ENCODE measurements around the gene COL6A2. TPM values are rescaled to one million over a fixed set of nuclear protein-coding genes. Genes with fewer than 3 reads are reported as not detected.

The COL6A2 gene
- total RNA-seq, 6 experiments from 2014 or later: 17.3 to 81.7 (median 38.4) TPM

- Histone ChIP-seq H3K27ac (peak overlapping the region in 1 of 3 donors; percentile 19), H3K27me3 (no peaks in the 10 kb centered on the region), H3K36me3 (peaks cover 0 to 77% (median 37%) of the 10 kb centered on the region in 4 donors), H3K4me3 (no peak overlapping the region), H3K9me3 (no peaks in the 10 kb centered on the region), H3K4me1 (peaks cover 0 to 30% (median 0%) of the 10 kb centered on the region in 4 donors)
- intact Hi-C loops (cut with DNase I): no loop called here
- ATAC-seq (no peak), DNase-seq (peak; percentile 18 to 55 (median 46))
- WGBS (ENCODE audit: insufficient coverage, low coverage, low lambda C conversion rate, missing lambda C conversion rate): 62% methylated on average over 19 of the region's 22 CpGs
- TF ChIP-seq POLR2A (IDR thresholded peaks at IDR 0.05) (no peak), CTCF (IDR thresholded peaks at IDR 0.05) (no peak)
These were observed 51.4 kb downstream of the COL6A2 start for GRCh38 chr21:46149205-46149901.

DNA sequence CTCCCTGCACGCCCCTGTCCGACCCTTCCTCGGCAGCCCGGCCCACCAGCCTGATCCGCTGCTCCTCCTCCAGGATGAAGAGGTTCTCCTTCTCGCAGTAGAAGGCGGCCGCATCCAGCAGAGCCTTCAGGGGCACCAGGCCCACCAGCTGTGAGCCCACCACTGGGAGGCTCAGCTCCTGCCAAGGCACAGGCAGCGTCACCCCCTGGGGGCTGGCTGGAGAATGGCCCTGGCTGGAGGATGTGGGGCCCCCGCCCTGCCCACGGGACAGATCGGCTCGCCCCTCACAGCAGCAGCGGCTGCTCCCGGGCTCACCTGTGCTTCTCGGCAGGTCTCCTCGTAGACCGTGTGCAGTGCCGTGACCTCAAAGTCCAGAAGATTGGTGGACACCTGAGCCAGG, 52.2 kb downstream of the COL6A2 start:
- peak in 1 of 4 donors; percentile 0 for ATAC-seq
- peaks cover 0 to 30% (median 0%) of the 10 kb centered on the region in 4 donors for H3K4me1 ChIP-seq
- WGBS (ENCODE audit: insufficient coverage, low coverage, low lambda C conversion rate, missing lambda C conversion rate): 87% methylated on average over 6 of the region's 19 CpGs
- peaks cover 0 to 75% (median 37%) of the 10 kb centered on the region in 4 donors for H3K36me3 ChIP-seq
- no peak overlapping the region for H3K27ac ChIP-seq
- no peaks in the 10 kb centered on the region for H3K9me3 ChIP-seq
- intact Hi-C loops (cut with DNase I): no loop called here
- H3K27me3 ChIP-seq: no peaks in the 10 kb centered on the region
- no peak for TF ChIP-seq POLR2A (IDR thresholded peaks at IDR 0.05)
- no peak for TF ChIP-seq CTCF (IDR thresholded peaks at IDR 0.05)
- peak; percentile 25 to 59 (median 49) for DNase-seq
- no peak overlapping the region for H3K4me3 ChIP-seq

GRCh38 chr21:46150491-46151121, 52.7 kb downstream of the COL6A2 start:
- 87% methylated on average over 3 of the region's 24 CpGs for WGBS (ENCODE audit: insufficient coverage, low coverage, low lambda C conversion rate, missing lambda C conversion rate)
- DNase-seq: peak; percentile 25 to 60 (median 58)

More at GRCh38 chr21:46150491-46151121, 52.7 kb downstream of the COL6A2 start:
- TF ChIP-seq CTCF (IDR thresholded peaks at IDR 0.05) (no peak), POLR2A (IDR thresholded peaks at IDR 0.05) (no peak)
- peaks cover 0 to 30% (median 0%) of the 10 kb centered on the region in 4 donors for H3K4me1 ChIP-seq
- peaks cover 0 to 72% (median 35%) of the 10 kb centered on the region in 4 donors for H3K36me3 ChIP-seq
- intact Hi-C loops (cut with DNase I): no loop called here
- H3K27ac ChIP-seq: peak overlapping the region in 1 of 3 donors; percentile 99
- H3K4me3 ChIP-seq: no peak overlapping the region
- peak in 1 of 4 donors; percentile 0 for ATAC-seq
- H3K27me3 ChIP-seq: no peaks in the 10 kb centered on the region
- no peaks in the 10 kb centered on the region for H3K9me3 ChIP-seq

All from right lobe of liver (tissue), 6 donors.